GM20431 (cell line): ENCODE data around the gene OR52E6.

Experiments
- in situ Hi-C: fragments of 300-500 bp; cut with MseI, MboI; formaldehyde crosslinking; loops from one replicate; pipeline ENCODE4 v1.15.0; 2020; ENCODE audit warnings: low sequenced_read_pairs; ENCODE audit not compliant: unreplicated experiment

OR52E6 gene

GRCh38 chr11:5808500-5809121 lies 33.1 kb downstream of the OR52E6 start, which contains the start of gene OR52N2:
OR52N2 (plus strand) TSS chr11:5808924; CDS start chr11:5820336, 11,412 bp downstream.
- in situ Hi-C loops = loop anchor here (25.0 kb wide), 1 partner anchor 196 kb away; no protein-coding TSS in a partner anchor

- in situ Hi-C loops = loop anchor here (25.0 kb wide), 1 partner anchor 195 kb away; no protein-coding TSS in a partner anchor
Measured at GRCh38 chr11:5807580-5807979, 34.1 kb downstream of the OR52E6 start.

- in situ Hi-C loops = loop anchor here (25.0 kb wide), 1 partner anchor 192 kb away; no protein-coding TSS in a partner anchor
Measured at GRCh38 chr11:5803982-5804381, 37.7 kb downstream of the OR52E6 start.

- in situ Hi-C loops = no loop called here
Measured at GRCh38 chr11:5796541-5796940, 45.2 kb downstream of the OR52E6 start.

GRCh38 chr11:5791165-5791564 lies 50.5 kb downstream of the OR52E6 start, which contains the start of gene OR52N1:
OR52N1 (minus strand) TSS chr11:5791265; CDS start chr11:5788816, 2,449 bp downstream.
- in situ Hi-C loops = no loop called here
